Heart left ventricle (tissue), 13 donors: ENCODE measurements around the gene LRRC32.

Experiments
- POLR2A ChIP-seq, 2 donors: fragments of 450-650 bp; IDR thresholded peaks; one replicate each; pipeline ENCODE4 v1.6.1; 2017; ENCODE audit warnings: antibody characterized with exemption in 2 of 2, mild to moderate bottlenecking in 2 of 2, moderate library complexity in 2 of 2
- TF ChIP-seq, protein P1 (sequence below), 12 donors: fragments of 200-600 bp; sonication (generic) in 4 of 12; IDR thresholded peaks; one replicate each; pipeline versions ENCODE4 v1.5.0 to v1.8.0; 2018 to 2022; ENCODE audit warnings: antibody characterized with exemption in 12 of 12, mild to moderate bottlenecking in 5 of 12
- donor health status: ischemic (EF 13 %, LVEDD 7.1; RV severe dilation, severe dysfunction).
- donor health status: DM: no; HTN: yes; CAD: no.
- donor health status: DM: no; HTN: no; CAD: no.
- donor health status: ischemic (EF 25% LVEDD 6.9; RV normal size, moderate dysfunction).
- donor health status: ischemic (EF 25% LVEDD 5.7; RV mildly dilated, moderate dysfunction).
- donor health status: ischemic (EF 35%, LVEDD 5.7; RV mildly dilated, moderate dysfunction).
- donor health status: nonischemic (EF 11% LVEDD 7.7; RV severe dilation, severe dysfunction).
- donor health status: DM: yes; HTN: yes; CAD: no.
- donor health status: PGD.
- donor health status: ischemic (EF 29% LVEDD 5.4; RV normal size, mild dysfunction).
- donor health status: nonischemic (EF 23%, LVEDD 6.1; RV moderate dilation, normal function).

DNA sequence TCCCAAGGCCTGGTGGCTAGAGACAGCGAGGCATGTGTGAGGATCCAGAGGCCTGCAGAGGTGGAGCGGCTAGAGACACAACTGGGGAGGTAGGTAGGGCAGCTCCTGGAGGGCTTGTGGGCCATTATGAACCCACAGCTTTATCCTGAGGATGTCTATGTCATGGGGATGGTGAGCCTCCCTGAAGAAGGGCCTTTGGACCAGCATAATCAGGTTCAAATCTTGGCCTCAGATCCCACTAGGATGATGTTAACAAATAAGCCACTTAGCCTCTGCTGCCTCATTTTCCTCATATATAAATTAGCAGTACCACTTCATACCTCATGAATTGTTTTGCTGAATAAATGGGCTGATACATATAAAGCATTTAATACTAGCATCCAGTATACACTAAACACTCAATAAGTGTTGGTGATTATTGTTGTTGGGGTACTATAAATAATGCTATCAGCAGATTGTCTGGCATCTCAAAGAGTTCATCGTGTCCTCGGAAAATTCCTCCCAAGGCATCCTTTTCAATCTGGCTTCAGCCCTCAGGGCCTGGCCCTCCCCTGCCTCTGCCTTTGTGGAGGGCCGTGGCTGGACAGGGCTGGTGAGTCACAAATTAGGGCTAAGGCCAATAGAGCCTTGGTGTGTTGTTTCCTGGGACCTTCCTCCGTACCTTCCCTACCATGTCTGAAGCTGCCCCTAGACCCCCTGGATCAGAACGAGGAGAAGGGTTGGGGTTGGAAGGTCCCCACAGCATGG, 30.9 kb upstream of the LRRC32 start:
- TF ChIP-seq, protein P1, sequence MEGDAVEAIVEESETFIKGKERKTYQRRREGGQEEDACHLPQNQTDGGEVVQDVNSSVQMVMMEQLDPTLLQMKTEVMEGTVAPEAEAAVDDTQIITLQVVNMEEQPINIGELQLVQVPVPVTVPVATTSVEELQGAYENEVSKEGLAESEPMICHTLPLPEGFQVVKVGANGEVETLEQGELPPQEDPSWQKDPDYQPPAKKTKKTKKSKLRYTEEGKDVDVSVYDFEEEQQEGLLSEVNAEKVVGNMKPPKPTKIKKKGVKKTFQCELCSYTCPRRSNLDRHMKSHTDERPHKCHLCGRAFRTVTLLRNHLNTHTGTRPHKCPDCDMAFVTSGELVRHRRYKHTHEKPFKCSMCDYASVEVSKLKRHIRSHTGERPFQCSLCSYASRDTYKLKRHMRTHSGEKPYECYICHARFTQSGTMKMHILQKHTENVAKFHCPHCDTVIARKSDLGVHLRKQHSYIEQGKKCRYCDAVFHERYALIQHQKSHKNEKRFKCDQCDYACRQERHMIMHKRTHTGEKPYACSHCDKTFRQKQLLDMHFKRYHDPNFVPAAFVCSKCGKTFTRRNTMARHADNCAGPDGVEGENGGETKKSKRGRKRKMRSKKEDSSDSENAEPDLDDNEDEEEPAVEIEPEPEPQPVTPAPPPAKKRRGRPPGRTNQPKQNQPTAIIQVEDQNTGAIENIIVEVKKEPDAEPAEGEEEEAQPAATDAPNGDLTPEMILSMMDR (IDR thresholded peaks at IDR 0.05), result no peak
- TF ChIP-seq POLR2A (IDR thresholded peaks at IDR 0.05), result no peak
